ENCODE results near the gene AP4B1.
"Not testable (repeated sequence)": the region's sequence is repeated elsewhere in the genome, so short reads cannot be mapped to it uniquely, and the experiment has no call there.

Gene AP4B1

DNA sequence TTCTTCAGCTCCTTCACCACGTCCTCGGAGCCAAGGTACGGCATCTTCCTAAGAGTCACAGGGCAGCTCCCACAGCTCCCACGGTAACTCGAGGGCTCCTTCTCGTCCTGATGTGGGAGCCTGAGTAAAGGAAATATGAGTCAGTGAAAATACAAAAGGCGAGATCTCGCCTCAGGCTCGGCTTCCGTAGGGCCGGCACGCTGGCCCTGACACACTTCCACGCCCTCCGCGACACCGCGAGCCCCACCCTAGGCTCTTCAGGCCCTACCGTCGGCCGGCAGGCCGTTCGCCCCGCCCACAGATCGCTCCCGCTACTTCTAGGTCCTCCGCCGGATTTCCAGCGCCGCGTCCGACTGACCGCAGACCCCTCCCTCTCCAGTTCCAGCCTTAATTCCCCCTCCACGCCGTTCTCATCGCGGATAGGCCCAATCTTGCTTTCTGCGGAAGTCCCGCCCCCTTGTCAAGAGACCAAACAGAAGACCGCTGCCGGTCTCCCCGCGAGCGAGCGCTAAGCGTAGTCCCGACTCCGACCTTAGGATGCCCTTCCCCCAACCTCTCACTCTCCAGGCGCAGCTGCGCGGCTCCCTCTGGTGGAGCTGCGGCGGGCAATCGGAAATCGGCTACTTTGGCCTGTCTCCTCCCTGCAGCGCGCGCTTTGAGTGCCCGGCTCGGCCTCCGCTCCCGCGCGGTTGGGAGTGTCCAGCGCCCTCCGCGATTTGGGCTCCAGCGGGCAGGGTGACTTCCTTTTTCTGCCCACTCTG is at the start of gene AP4B1, which contains the start of gene DCLRE1B:
Gene AP4B1 (minus strand): TSS at position 126 of the 761 bp plus-strand sequence. CDS start 82 bp downstream, at position 44.
Gene DCLRE1B (plus strand): TSS at position 653 of the 761 bp plus-strand sequence. CDS start 261 bp downstream, outside the sequence.
- Histone ChIP-seq H3K4me3 (ENCODE audit: low read length) (peak within 1 kb of the TSS; percentile 94), H3K27ac (ENCODE audit: low read length) (peak within 1 kb of the TSS; percentile 29), H3K36me3 (ENCODE audit: insufficient read depth, low read depth, low read length) (peaks cover 30% of the 10 kb centered on the region), H3K4me1 (ENCODE audit: insufficient read depth, low read length) (peaks cover 5% of the 10 kb centered on the region; the same call in 1 of the 2 replicates), H3K27me3 (ENCODE audit: insufficient read depth, low read length) (no peaks in the 10 kb centered on the region), H3K9ac (ENCODE audit: low read depth, low read length) (peak within 1 kb of the TSS; percentile 94; the same call in 1 of the 2 replicates), H3K9me3 (ENCODE audit: insufficient read depth, low read depth, low read length) (no peaks in the 10 kb centered on the region)

GRCh38 chr1:113951719-113952118 is 47.1 kb upstream of the AP4B1 start:
- Histone ChIP-seq H3K36me3 (ENCODE audit: insufficient read depth, low read depth, low read length) (peaks cover 20% of the 10 kb centered on the region), H3K9ac (ENCODE audit: low read depth, low read length) (no peak overlapping the region)

DNA sequence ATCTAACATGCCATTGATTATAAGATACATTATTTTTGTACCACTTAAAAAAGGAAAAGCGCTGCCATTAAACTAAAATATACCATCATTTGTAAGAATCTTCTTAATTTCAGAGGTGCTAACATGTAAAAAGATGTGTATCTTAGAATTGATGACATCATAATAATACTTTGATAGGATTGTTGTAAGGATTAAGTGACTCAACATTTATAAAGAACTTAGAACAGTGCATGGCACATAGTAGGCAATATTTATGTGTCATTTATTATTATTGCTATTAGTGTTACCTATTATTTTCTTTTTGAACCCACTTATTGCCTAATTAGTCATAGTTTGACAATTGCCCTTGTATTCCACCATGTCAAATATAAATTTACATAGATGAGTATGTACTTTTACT is 46.3 kb upstream of the AP4B1 start:
- Histone ChIP-seq H3K36me3 (ENCODE audit: insufficient read depth, low read depth, low read length) (peaks cover 15% of the 10 kb centered on the region), H3K9ac (ENCODE audit: low read depth, low read length) (no peak overlapping the region), H3K4me3 (ENCODE audit: low read length) (no peak overlapping the region), H3K4me1 (ENCODE audit: insufficient read depth, low read length) (peaks cover 10% of the 10 kb centered on the region; the same call in 1 of the 2 replicates), H3K27ac (ENCODE audit: low read length) (no peak overlapping the region), H3K9me3 (ENCODE audit: insufficient read depth, low read depth, low read length) (no peaks in the 10 kb centered on the region), H3K27me3 (ENCODE audit: insufficient read depth, low read length) (no peaks in the 10 kb centered on the region)

More at GRCh38 chr1:113951719-113952118, 47.1 kb upstream of the AP4B1 start:
- Histone ChIP-seq H3K4me3 (ENCODE audit: low read length) (no peak overlapping the region), H3K4me1 (ENCODE audit: insufficient read depth, low read length) (0 out of 2 replicates have a peak, but pooled peaks cover 6% of the 10 kb centered on the region), H3K27ac (ENCODE audit: low read length) (no peak overlapping the region), H3K9me3 (ENCODE audit: insufficient read depth, low read depth, low read length) (no peaks in the 10 kb centered on the region), H3K27me3 (ENCODE audit: insufficient read depth, low read length) (no peaks in the 10 kb centered on the region)

DNA sequence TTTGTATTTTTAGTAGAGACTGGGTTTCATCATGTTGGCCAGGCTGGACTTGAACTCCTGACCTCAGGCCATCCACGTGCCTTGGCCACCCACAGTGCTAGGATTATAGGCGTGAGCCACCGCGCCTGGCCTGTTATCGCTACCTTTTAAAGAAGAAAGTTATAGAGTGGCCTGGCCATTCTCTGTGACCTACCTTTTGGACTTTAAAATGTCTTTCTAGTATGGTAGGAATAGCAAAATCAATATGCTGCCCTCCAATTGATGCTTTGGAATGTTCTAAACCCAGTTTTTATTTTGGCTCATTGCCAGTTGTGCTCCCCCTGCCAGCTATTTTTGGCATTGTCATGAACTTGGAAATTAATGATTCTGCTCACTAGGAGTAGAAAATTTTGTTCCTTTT is 44.4 kb upstream of the AP4B1 start:
- Histone ChIP-seq H3K27ac (ENCODE audit: low read length) (no peak overlapping the region), H3K27me3 (ENCODE audit: insufficient read depth, low read length) (no peaks in the 10 kb centered on the region), H3K36me3 (ENCODE audit: insufficient read depth, low read depth, low read length) (no peaks in the 10 kb centered on the region; the same call in 1 of the 2 replicates), H3K4me3 (ENCODE audit: low read length) (no peak overlapping the region), H3K9ac (ENCODE audit: low read depth, low read length) (no peak overlapping the region), H3K4me1 (ENCODE audit: insufficient read depth, low read length) (peaks cover 11% of the 10 kb centered on the region; the same call in 1 of the 2 replicates), H3K9me3 (ENCODE audit: insufficient read depth, low read depth, low read length) (no peaks in the 10 kb centered on the region)

- H3K27me3 ChIP-seq (ENCODE audit: insufficient read depth, low read length); H3K4me3 ChIP-seq (ENCODE audit: low read length); H3K9me3 ChIP-seq (ENCODE audit: insufficient read depth, low read depth, low read length); H3K36me3 ChIP-seq (ENCODE audit: insufficient read depth, low read depth, low read length); H3K27ac ChIP-seq (ENCODE audit: low read length); H3K9ac ChIP-seq (ENCODE audit: low read depth, low read length): not testable (repeated sequence)
- peaks cover 11% of the 10 kb centered on the region; the same call in 1 of the 2 replicates for H3K4me1 ChIP-seq (ENCODE audit: insufficient read depth, low read length)
Observed at GRCh38 chr1:113948151-113948550, 43.6 kb upstream of the AP4B1 start.

- H3K4me1 ChIP-seq (ENCODE audit: insufficient read depth, low read length), result peaks cover 11% of the 10 kb centered on the region; the same call in 1 of the 2 replicates
- H3K36me3 ChIP-seq (ENCODE audit: insufficient read depth, low read depth, low read length), result peaks cover 11% of the 10 kb centered on the region
- H3K27ac ChIP-seq (ENCODE audit: low read length), result no peak overlapping the region
- H3K9ac ChIP-seq (ENCODE audit: low read depth, low read length), result no peak overlapping the region
- no peaks in the 10 kb centered on the region for H3K27me3 ChIP-seq (ENCODE audit: insufficient read depth, low read length)
- no peaks in the 10 kb centered on the region for H3K9me3 ChIP-seq (ENCODE audit: insufficient read depth, low read depth, low read length)
- H3K4me3 ChIP-seq (ENCODE audit: low read length), result no peak overlapping the region
Observed at GRCh38 chr1:113947388-113948107, 42.9 kb upstream of the AP4B1 start.

GRCh38 chr1:113946678-113947387 is 42.2 kb upstream of the AP4B1 start:
- H3K9ac ChIP-seq (ENCODE audit: low read depth, low read length), result no peak overlapping the region
- H3K4me3 ChIP-seq (ENCODE audit: low read length), result no peak overlapping the region
- peaks cover 15% of the 10 kb centered on the region for H3K36me3 ChIP-seq (ENCODE audit: insufficient read depth, low read depth, low read length)
- no peaks in the 10 kb centered on the region for H3K27me3 ChIP-seq (ENCODE audit: insufficient read depth, low read length)
- H3K9me3 ChIP-seq (ENCODE audit: insufficient read depth, low read depth, low read length), result no peaks in the 10 kb centered on the region
- peaks cover 8% of the 10 kb centered on the region; the same call in 1 of the 2 replicates for H3K4me1 ChIP-seq (ENCODE audit: insufficient read depth, low read length)
- H3K27ac ChIP-seq (ENCODE audit: low read length), result no peak overlapping the region

DNA sequence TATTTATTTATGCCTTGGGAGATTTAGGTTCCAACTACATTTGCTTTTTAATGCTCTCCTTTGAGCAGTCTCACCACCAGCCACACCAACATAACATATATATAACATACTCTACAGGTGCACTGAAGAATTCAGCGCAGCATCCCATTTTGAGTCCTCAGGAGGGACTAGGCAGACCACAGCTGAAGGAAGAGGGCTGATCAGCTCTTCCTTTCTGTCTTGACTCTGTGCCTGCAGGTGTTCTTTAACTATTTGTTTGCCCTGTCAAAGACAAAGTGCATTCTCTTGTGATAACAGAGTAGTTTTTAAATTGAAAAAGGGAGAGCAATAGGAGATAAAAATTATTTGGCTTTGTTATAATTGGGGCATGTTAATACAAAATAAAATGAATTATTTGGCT is 41.5 kb upstream of the AP4B1 start:
- no peaks in the 10 kb centered on the region for H3K9me3 ChIP-seq (ENCODE audit: insufficient read depth, low read depth, low read length)
- peaks cover 18% of the 10 kb centered on the region for H3K36me3 ChIP-seq (ENCODE audit: insufficient read depth, low read depth, low read length)
- H3K4me3 ChIP-seq (ENCODE audit: low read length), result no peak overlapping the region
- H3K27me3 ChIP-seq (ENCODE audit: insufficient read depth, low read length), result no peaks in the 10 kb centered on the region
- no peak overlapping the region for H3K27ac ChIP-seq (ENCODE audit: low read length)
- H3K9ac ChIP-seq (ENCODE audit: low read depth, low read length), result no peak overlapping the region
- peaks cover 8% of the 10 kb centered on the region; the same call in 1 of the 2 replicates for H3K4me1 ChIP-seq (ENCODE audit: insufficient read depth, low read length)

- Histone ChIP-seq H3K9ac (ENCODE audit: low read depth, low read length) (no peak overlapping the region), H3K4me1 (ENCODE audit: insufficient read depth, low read length) (peaks cover 8% of the 10 kb centered on the region; the same call in 1 of the 2 replicates), H3K27me3 (ENCODE audit: insufficient read depth, low read length) (no peaks in the 10 kb centered on the region), H3K36me3 (ENCODE audit: insufficient read depth, low read depth, low read length) (peaks cover 26% of the 10 kb centered on the region), H3K9me3 (ENCODE audit: insufficient read depth, low read depth, low read length) (no peaks in the 10 kb centered on the region), H3K4me3 (ENCODE audit: low read length) (no peak overlapping the region), H3K27ac (ENCODE audit: low read length) (no peak overlapping the region)
Observed at GRCh38 chr1:113945329-113945728, 40.7 kb upstream of the AP4B1 start.

- Histone ChIP-seq H3K27ac (ENCODE audit: low read length) (no peak overlapping the region), H3K4me1 (ENCODE audit: insufficient read depth, low read length) (peaks cover 8% of the 10 kb centered on the region; the same call in 1 of the 2 replicates), H3K36me3 (ENCODE audit: insufficient read depth, low read depth, low read length) (peaks cover 29% of the 10 kb centered on the region), H3K27me3 (ENCODE audit: insufficient read depth, low read length) (no peaks in the 10 kb centered on the region), H3K9ac (ENCODE audit: low read depth, low read length) (no peak overlapping the region), H3K9me3 (ENCODE audit: insufficient read depth, low read depth, low read length) (no peaks in the 10 kb centered on the region), H3K4me3 (ENCODE audit: low read length) (no peak overlapping the region)
Observed at GRCh38 chr1:113943028-113943811, 38.6 kb upstream of the AP4B1 start.

DNA sequence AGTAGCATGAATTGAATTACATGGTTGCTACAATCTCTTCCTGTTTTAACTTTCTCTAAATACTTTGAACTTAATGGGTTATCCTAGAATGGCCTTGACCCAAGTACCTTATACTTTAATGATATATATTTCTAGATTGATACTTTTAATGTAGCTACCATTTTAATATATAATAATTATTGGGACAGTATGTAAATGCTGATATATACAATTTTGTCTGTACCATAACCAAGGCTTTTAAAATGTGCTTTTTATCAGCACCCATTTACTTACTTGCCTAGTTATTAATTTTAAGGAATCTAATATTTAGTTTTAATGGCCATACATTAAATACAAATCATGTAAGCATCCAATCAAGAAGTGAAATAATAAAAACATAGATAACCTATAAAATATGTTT is 37.9 kb upstream of the AP4B1 start:
- Histone ChIP-seq H3K27me3 (ENCODE audit: insufficient read depth, low read length) (no peaks in the 10 kb centered on the region), H3K27ac (ENCODE audit: low read length) (no peak overlapping the region), H3K4me1 (ENCODE audit: insufficient read depth, low read length) (peaks cover 8% of the 10 kb centered on the region; the same call in 1 of the 2 replicates), H3K9me3 (ENCODE audit: insufficient read depth, low read depth, low read length) (no peaks in the 10 kb centered on the region), H3K36me3 (ENCODE audit: insufficient read depth, low read depth, low read length) (peaks cover 29% of the 10 kb centered on the region), H3K9ac (ENCODE audit: low read depth, low read length) (no peak overlapping the region), H3K4me3 (ENCODE audit: low read length) (no peak overlapping the region)

Measured in iPS-20b (cell line).